Prostate gland (tissue), 2 donors: ENCODE measurements around the gene NAT14.

ENCODE experiments used
- CTCF ChIP-seq, 4 experiments: fragments of 200-600 bp in 2 of 4; fragments of 450-650 bp in 2 of 4; sonication (generic) in 2 of 4; IDR thresholded peaks; 1 replicate in 3 of 4; 2 replicates in 1 of 4; pipeline ENCODE4 v1.5.1; 2016 to 2019; ENCODE audit warnings: antibody characterized with exemption in 4 of 4, mild to moderate bottlenecking in 2 of 4, moderate library complexity in 2 of 4
- POLR2A ChIP-seq: fragments of 450-650 bp; IDR thresholded peaks from one replicate; pipeline ENCODE4 v1.6.1; 2016; ENCODE audit warnings: antibody characterized with exemption, mild to moderate bottlenecking

- TF ChIP-seq POLR2A (no peak), CTCF (IDR thresholded peaks at IDR 0.05) (no peak)
Measured at GRCh38 chr19:55455576-55456235, 29.3 kb upstream of the NAT14 start.
